ENCODE measurements around the gene CFDP1.

DNA sequence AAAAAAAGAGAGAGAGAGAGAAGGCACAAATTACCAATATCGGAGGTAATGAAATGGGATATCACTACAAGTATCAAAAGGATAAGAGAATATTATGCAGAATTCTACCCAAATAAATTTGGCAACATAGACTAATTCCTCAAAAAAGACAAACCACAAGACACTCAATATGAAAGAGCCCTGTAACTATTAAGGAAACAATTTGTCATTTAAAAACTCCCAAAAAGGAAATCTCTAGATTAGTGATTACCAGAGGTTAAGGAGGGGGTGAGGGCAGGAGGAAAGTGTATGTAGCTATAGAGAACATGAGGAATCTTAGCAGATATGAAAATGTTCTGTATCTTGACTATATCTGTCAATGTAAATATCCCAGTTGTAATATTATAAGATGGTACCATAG lies 54.0 kb downstream of the CFDP1 start:
- TF ChIP-seq YY1 (IDR thresholded peaks at IDR 0.05; ENCODE audit: insufficient read depth, insufficient read length) (no peak), ZNF274 (IDR thresholded peaks at IDR 0.05; ENCODE audit: low read depth, low read length) (no peak)

All from NT2/D1 (cell line).